LHCN-M2 (cell line): ENCODE results near the gene PRSS58. TPM values are rescaled to one million over a fixed set of nuclear protein-coding genes. Genes with fewer than 3 reads are reported as not detected.
A peak's percentile ranks its signal among the peaks of the same experiment; 100 is the strongest.

Experiments used
- DNase-seq: peaks from one replicate; pipeline ENCODE4 v3.0.0-alpha.2; 2012; ENCODE audit warnings: low read depth
- polyA plus RNA-seq: library from polyadenylated mRNA; unstranded; fragments of >200 nt; gene quantifications from one replicate; pipeline ENCODE4 v1.2.1, GENCODE V29; 2012; ENCODE audit warnings: missing spikeins
- total RNA-seq: library from RNA; depleted of rRNA; stranded (reverse); fragments of >200 nt; gene quantifications from 2 replicates; pipeline ENCODE4 v1.2.3, GENCODE V29; 2014; rRNA removed

PRSS58 gene
- total RNA-seq, result not detected in 2 replicates
- not detected for polyA plus RNA-seq

- DNase-seq, result no peak
Observed at GRCh38 chr7:142257958-142258357, at the start of gene PRSS58. Gene PRSS58 (minus strand): TSS chr7:142258058. CDS start chr7:142257707, 351 bp downstream.

- no peak for DNase-seq
Observed at GRCh38 chr7:142307246-142307900, 49.5 kb upstream of the PRSS58 start.

GRCh38 chr7:142303650-142304049, 45.8 kb upstream of the PRSS58 start:
- DNase-seq, result peak; percentile 31

- peak; percentile 23 for DNase-seq
Observed at GRCh38 chr7:142301923-142302550, 44.2 kb upstream of the PRSS58 start.

GRCh38 chr7:142301299-142301698, 43.4 kb upstream of the PRSS58 start:
- peak; percentile 16 for DNase-seq

- DNase-seq, result peak; percentile 21
Observed at GRCh38 chr7:142300689-142301088, 42.8 kb upstream of the PRSS58 start.

- DNase-seq, result no peak
Observed at GRCh38 chr7:142299237-142299781, 41.5 kb upstream of the PRSS58 start.

GRCh38 chr7:142298627-142299026, 40.8 kb upstream of the PRSS58 start:
- no peak for DNase-seq

- peak; percentile 34 for DNase-seq
Observed at GRCh38 chr7:142298009-142298408, 40.2 kb upstream of the PRSS58 start.

GRCh38 chr7:142280263-142280662, 22.4 kb upstream of the PRSS58 start:
- DNase-seq, result no peak

- no peak for DNase-seq
Observed at GRCh38 chr7:142279601-142280000, 21.7 kb upstream of the PRSS58 start.

- DNase-seq, result no peak
Observed at GRCh38 chr7:142275028-142275427, 17.2 kb upstream of the PRSS58 start.

GRCh38 chr7:142272841-142273240, 15.0 kb upstream of the PRSS58 start:
- no peak for DNase-seq

GRCh38 chr7:142263598-142264380, 5.9 kb upstream of the PRSS58 start:
- peak; percentile 46 for DNase-seq

- DNase-seq, result no peak
Observed at GRCh38 chr7:142250705-142251104, 7.2 kb downstream of the PRSS58 start.

- no peak for DNase-seq
Observed at GRCh38 chr7:142249918-142250317, 7.9 kb downstream of the PRSS58 start.

GRCh38 chr7:142248166-142249160, 9.4 kb downstream of the PRSS58 start:
- no peak for DNase-seq

GRCh38 chr7:142243823-142244222, 14.0 kb downstream of the PRSS58 start:
- no peak for DNase-seq

- DNase-seq, result no peak
Observed at GRCh38 chr7:142240546-142240945, 17.3 kb downstream of the PRSS58 start.

GRCh38 chr7:142231716-142232115, 26.1 kb downstream of the PRSS58 start:
- DNase-seq, result peak; percentile 12

- DNase-seq, result no peak
Observed at GRCh38 chr7:142228537-142229104, 29.2 kb downstream of the PRSS58 start.
